ENCODE data around the gene VARS2. TPM values are rescaled to one million over a fixed set of nuclear protein-coding genes. Genes with fewer than 3 reads are reported as not detected.

The VARS2 gene
- total RNA-seq (2022; extraction: Qiagen RNA extraction): 11.6 to 16.2 TPM (median 15.7 TPM) in 5 replicates

GRCh38 chr6:30914076-30914853, at the start of gene VARS2:
Gene VARS2, plus strand, starts transcription at chr6:30914238. Its CDS starts 599 bp downstream, at chr6:30914837.

GRCh38 chr6:30883685-30884520, 30.1 kb upstream of the VARS2 start, which contains the start of gene DDR1:
Gene DDR1, plus strand, starts transcription at chr6:30884519. Its CDS starts 4,211 bp downstream, at chr6:30888730.

GRCh38 chr6:30907758-30908591, 6.1 kb upstream of the VARS2 start, which contains the start of gene GTF2H4:
Gene GTF2H4, plus strand, starts transcription at chr6:30908207.

GRCh38 chr6:30931969-30932645, 18.1 kb downstream of the VARS2 start, which contains the start of gene SFTA2:
Gene SFTA2, minus strand, starts transcription at chr6:30932170. Its CDS starts 74 bp downstream, at chr6:30932096.

GRCh38 chr6:30940361-30940986, 26.4 kb downstream of the VARS2 start, which contains the start of gene MUCL3:
Gene MUCL3, plus strand, starts transcription at chr6:30940973. Its CDS starts 27 bp downstream, at chr6:30941000.

Other genes starting within 250 kb of the VARS2 start
- 24.2 to 31.4 TPM (median 29.6 TPM) in 5 replicates for gene DHX16, start 241.2 kb upstream of the VARS2 start, total RNA-seq (2022; extraction: Qiagen RNA extraction)
- gene PPP1R18, start 227.6 kb upstream of the VARS2 start, total RNA-seq (2022; extraction: Qiagen RNA extraction): 37.7 to 47.4 TPM (median 43.5 TPM) in 5 replicates
- 20.2 to 28.4 TPM (median 27.5 TPM) in 5 replicates for gene NRM, start 223.3 kb upstream of the VARS2 start, total RNA-seq (2022; extraction: Qiagen RNA extraction)
- gene MDC1, start 197.0 kb upstream of the VARS2 start, total RNA-seq (2022; extraction: Qiagen RNA extraction): 12.9 to 19.2 TPM (median 17.7 TPM) in 5 replicates
- gene TUBB, start 193.9 kb upstream of the VARS2 start, total RNA-seq (2022; extraction: Qiagen RNA extraction): 781 to 989 TPM (median 940 TPM) in 5 replicates
- 74.1 to 99.1 TPM (median 94.5 TPM) in 5 replicates for gene FLOT1, start 171.6 kb upstream of the VARS2 start, total RNA-seq (2022; extraction: Qiagen RNA extraction)
- 39.2 to 58.3 TPM (median 55.1 TPM) in 5 replicates for gene IER3, start 169.7 kb upstream of the VARS2 start, total RNA-seq (2022; extraction: Qiagen RNA extraction)
- 54.7 to 71.1 TPM (median 64.8 TPM) in 5 replicates for gene DDR1, start 29.7 kb upstream of the VARS2 start, total RNA-seq (2022; extraction: Qiagen RNA extraction)
- gene GTF2H4, start 6.0 kb upstream of the VARS2 start, total RNA-seq (2022; extraction: Qiagen RNA extraction): 17.2 to 21.4 TPM (median 19.3 TPM) in 5 replicates
- 0.11 to 0.15 TPM in 2 of 5 replicates, not detected in the others for gene SFTA2, start 17.9 kb downstream of the VARS2 start, total RNA-seq (2022; extraction: Qiagen RNA extraction)
- 0.06 to 0.15 TPM (median 0.10 TPM) in 5 replicates for gene MUCL3, start 26.7 kb downstream of the VARS2 start, total RNA-seq (2022; extraction: Qiagen RNA extraction)
- gene MUC21, start 69.5 kb downstream of the VARS2 start, total RNA-seq (2022; extraction: Qiagen RNA extraction): 0.02 TPM in 1 of 5 replicates, not detected in the others
- 0.01 to 0.05 TPM (median 0.02 TPM) in 5 replicates for gene MUC22, start 96.2 kb downstream of the VARS2 start, total RNA-seq (2022; extraction: Qiagen RNA extraction)
- gene C6orf15, start 198.3 kb downstream of the VARS2 start, total RNA-seq (2022; extraction: Qiagen RNA extraction): 0.07 TPM in 1 of 5 replicates, not detected in the others
- gene PSORS1C1, start 200.6 kb downstream of the VARS2 start, total RNA-seq (2022; extraction: Qiagen RNA extraction): 4.4 to 6.7 TPM (median 6.1 TPM) in 5 replicates
- gene CDSN, start 206.2 kb downstream of the VARS2 start, total RNA-seq (2022; extraction: Qiagen RNA extraction): 0.04 to 0.08 TPM (median 0.06 TPM) in 4 of 5 replicates, not detected in the other
- 0.09 TPM in 1 of 5 replicates, not detected in the others for gene PSORS1C2, start 224.8 kb downstream of the VARS2 start, total RNA-seq (2022; extraction: Qiagen RNA extraction)
- 7.1 to 8.3 TPM (median 7.5 TPM) in 5 replicates for gene CCHCR1, start 243.6 kb downstream of the VARS2 start, total RNA-seq (2022; extraction: Qiagen RNA extraction)
- 11.7 to 16.7 TPM (median 15.3 TPM) in 5 replicates for gene TCF19, start 244.4 kb downstream of the VARS2 start, total RNA-seq (2022; extraction: Qiagen RNA extraction)

Data from A549 treated with dexamethasone at 1 μM for 4 hours (cell line).